HG03521 (cell line): ENCODE measurements around the gene CTNNB1.
A peak's percentile ranks its signal among the peaks of the same experiment; 100 is the strongest.

Source experiments
- ATAC-seq: cut with Tn5 transposase; IDR thresholded peaks from one replicate; pipeline ENCODE4 v1.9.1; 2021; ENCODE audit warnings: mild to moderate bottlenecking, moderate library complexity; ENCODE audit not compliant: unreplicated experiment

The CTNNB1 gene

GRCh38 chr3:41198950-41199865 lies at the start of gene CTNNB1:
TSS of gene CTNNB1 (plus strand) at chr3:41199505. CDS start at chr3:41224069, 24,564 bp downstream.
- peak; percentile 73 for ATAC-seq

- ATAC-seq, result no peak
These were observed 43.5 kb upstream of the CTNNB1 start for GRCh38 chr3:41155834-41156233.

- no peak for ATAC-seq
These were observed 40.4 kb upstream of the CTNNB1 start for GRCh38 chr3:41158947-41159346.

GRCh38 chr3:41159588-41160189 lies 39.6 kb upstream of the CTNNB1 start:
- no peak for ATAC-seq

GRCh38 chr3:41162541-41162940 lies 36.8 kb upstream of the CTNNB1 start:
- no peak for ATAC-seq

GRCh38 chr3:41163006-41163405 lies 36.3 kb upstream of the CTNNB1 start:
- no peak for ATAC-seq

- no peak for ATAC-seq
These were observed 35.9 kb upstream of the CTNNB1 start for GRCh38 chr3:41163421-41163820.

GRCh38 chr3:41164777-41165176 lies 34.5 kb upstream of the CTNNB1 start:
- no peak for ATAC-seq

- no peak for ATAC-seq
These were observed 31.4 kb upstream of the CTNNB1 start for GRCh38 chr3:41167722-41168497.

- no peak for ATAC-seq
These were observed 30.3 kb upstream of the CTNNB1 start for GRCh38 chr3:41169023-41169422.

- no peak for ATAC-seq
These were observed 25.1 kb upstream of the CTNNB1 start for GRCh38 chr3:41173926-41174885.

GRCh38 chr3:41175365-41175764 lies 23.9 kb upstream of the CTNNB1 start:
- no peak for ATAC-seq

- ATAC-seq, result no peak
These were observed 22.7 kb upstream of the CTNNB1 start for GRCh38 chr3:41176596-41176995.

GRCh38 chr3:41178576-41178975 lies 20.7 kb upstream of the CTNNB1 start:
- no peak for ATAC-seq

GRCh38 chr3:41180396-41180795 lies 18.9 kb upstream of the CTNNB1 start:
- no peak for ATAC-seq

- no peak for ATAC-seq
These were observed 16.7 kb upstream of the CTNNB1 start for GRCh38 chr3:41182504-41183059.

GRCh38 chr3:41184394-41184793 lies 14.9 kb upstream of the CTNNB1 start:
- no peak for ATAC-seq

GRCh38 chr3:41186297-41186696 lies 13.0 kb upstream of the CTNNB1 start:
- no peak for ATAC-seq

- peak; percentile 58 for ATAC-seq
These were observed 11.0 kb upstream of the CTNNB1 start for GRCh38 chr3:41188306-41188705.
